Dendritic cell treated with granulocyte-macrophage colony-stimulating factor and Interleukin-4, amounts not matched to agents 40 ng/mL and 50 ng/mL, for 4 days (primary cell): Measurements from ENCODE around the gene ZP2.

Source experiments
- H3K27ac Mint-ChIP-seq: one replicate; pipeline ENCODE4 v1.8.0; 2022; ENCODE audit warnings: mild to moderate bottlenecking, mixed read lengths
- H3K27me3 Mint-ChIP-seq: one replicate; pipeline ENCODE4 v1.8.0; 2022; ENCODE audit warnings: mild to moderate bottlenecking, mixed read lengths
- H3K36me3 Mint-ChIP-seq: one replicate; pipeline ENCODE4 v1.8.0; 2022; ENCODE audit warnings: low read depth, mixed read lengths
- H3K4me1 Mint-ChIP-seq: one replicate; pipeline ENCODE4 v1.8.0; 2022; ENCODE audit warnings: low read depth, mixed read lengths
- H3K4me3 Mint-ChIP-seq: one replicate; pipeline ENCODE4 v1.8.0; 2022; ENCODE audit warnings: mild to moderate bottlenecking, moderate library complexity, mixed read lengths
- H3K9me3 Mint-ChIP-seq: one replicate; pipeline ENCODE4 v1.8.0; 2022; ENCODE audit warnings: mixed read lengths
- intact Hi-C: fragments of 100-400 bp; cut with micrococcal nuclease; formaldehyde crosslinking; loops from one replicate; pipeline ENCODE4 v1.15.0; 2022

Gene ZP2

GRCh38 chr16:21227866-21228265 is 16.5 kb upstream of the ZP2 start:
- intact Hi-C loops: no loop called here
- Mint-ChIP-seq H3K27ac (no peak overlapping the region), H3K36me3 (no peaks in the 10 kb centered on the region), H3K9me3 (no peaks in the 10 kb centered on the region), H3K4me3 (no peak overlapping the region), H3K27me3 (peaks cover 48% of the 10 kb centered on the region), H3K4me1 (peaks cover 11% of the 10 kb centered on the region)

GRCh38 chr16:21226749-21227148 is 15.4 kb upstream of the ZP2 start:
- no peak overlapping the region for H3K4me3 Mint-ChIP-seq

GRCh38 chr16:21224800-21225199 is 13.4 kb upstream of the ZP2 start:
- Mint-ChIP-seq H3K36me3 (no peaks in the 10 kb centered on the region), H3K4me1 (peaks cover 11% of the 10 kb centered on the region), H3K9me3 (no peaks in the 10 kb centered on the region), H3K27ac (no peak overlapping the region), H3K27me3 (peaks cover 64% of the 10 kb centered on the region), H3K4me3 (no peak overlapping the region)
- intact Hi-C loops: no loop called here

More at GRCh38 chr16:21226749-21227148, 15.4 kb upstream of the ZP2 start:
- Mint-ChIP-seq H3K36me3 (no peaks in the 10 kb centered on the region), H3K27ac (no peak overlapping the region), H3K4me1 (peaks cover 11% of the 10 kb centered on the region), H3K27me3 (peaks cover 54% of the 10 kb centered on the region), H3K9me3 (no peaks in the 10 kb centered on the region)
- intact Hi-C loops: no loop called here

GRCh38 chr16:21223787-21224186 is 12.4 kb upstream of the ZP2 start:
- Mint-ChIP-seq H3K9me3 (no peaks in the 10 kb centered on the region), H3K36me3 (no peaks in the 10 kb centered on the region), H3K4me3 (no peak overlapping the region), H3K4me1 (peaks cover 11% of the 10 kb centered on the region), H3K27ac (no peak overlapping the region), H3K27me3 (peaks cover 62% of the 10 kb centered on the region)
- intact Hi-C loops: no loop called here

- Mint-ChIP-seq H3K27ac (no peak overlapping the region), H3K4me1 (peaks cover 11% of the 10 kb centered on the region), H3K9me3 (no peaks in the 10 kb centered on the region), H3K27me3 (peaks cover 54% of the 10 kb centered on the region), H3K4me3 (no peak overlapping the region), H3K36me3 (no peaks in the 10 kb centered on the region)
- intact Hi-C loops: no loop called here
Observed at GRCh38 chr16:21222495-21223337, 11.3 kb upstream of the ZP2 start.

- intact Hi-C loops: no loop called here
- H3K27me3 Mint-ChIP-seq: peaks cover 47% of the 10 kb centered on the region
- H3K4me3 Mint-ChIP-seq: no peak overlapping the region
- no peaks in the 10 kb centered on the region for H3K9me3 Mint-ChIP-seq
- peaks cover 2% of the 10 kb centered on the region for H3K4me1 Mint-ChIP-seq
- no peaks in the 10 kb centered on the region for H3K36me3 Mint-ChIP-seq
- no peak overlapping the region for H3K27ac Mint-ChIP-seq
Observed at GRCh38 chr16:21219551-21219950, 8.2 kb upstream of the ZP2 start.

- Mint-ChIP-seq H3K9me3 (no peaks in the 10 kb centered on the region), H3K4me1 (no peaks in the 10 kb centered on the region), H3K4me3 (no peak overlapping the region), H3K36me3 (no peaks in the 10 kb centered on the region), H3K27ac (no peak overlapping the region), H3K27me3 (peaks cover 43% of the 10 kb centered on the region)
- intact Hi-C loops: no loop called here
Observed at GRCh38 chr16:21218153-21218552, 6.8 kb upstream of the ZP2 start.

GRCh38 chr16:21217121-21217520 is 5.7 kb upstream of the ZP2 start:
- intact Hi-C loops: no loop called here
- H3K4me1 Mint-ChIP-seq: no peaks in the 10 kb centered on the region
- no peaks in the 10 kb centered on the region for H3K9me3 Mint-ChIP-seq
- H3K4me3 Mint-ChIP-seq: no peak overlapping the region
- peaks cover 36% of the 10 kb centered on the region for H3K27me3 Mint-ChIP-seq
- no peak overlapping the region for H3K27ac Mint-ChIP-seq
- no peaks in the 10 kb centered on the region for H3K36me3 Mint-ChIP-seq

GRCh38 chr16:21214086-21214485 is 2.7 kb upstream of the ZP2 start:
- intact Hi-C loops: no loop called here

GRCh38 chr16:21208446-21209230 is 2.7 kb downstream of the ZP2 start:
- Mint-ChIP-seq H3K4me3 (no peak overlapping the region), H3K4me1 (no peaks in the 10 kb centered on the region), H3K36me3 (no peaks in the 10 kb centered on the region), H3K9me3 (no peaks in the 10 kb centered on the region), H3K27me3 (peaks cover 36% of the 10 kb centered on the region), H3K27ac (no peak overlapping the region)
- intact Hi-C loops: no loop called here

More at GRCh38 chr16:21214086-21214485, 2.7 kb upstream of the ZP2 start:
- no peaks in the 10 kb centered on the region for H3K9me3 Mint-ChIP-seq
- H3K4me3 Mint-ChIP-seq: no peak overlapping the region
- no peak overlapping the region for H3K27ac Mint-ChIP-seq
- peaks cover 38% of the 10 kb centered on the region for H3K27me3 Mint-ChIP-seq
- no peaks in the 10 kb centered on the region for H3K36me3 Mint-ChIP-seq
- no peaks in the 10 kb centered on the region for H3K4me1 Mint-ChIP-seq

GRCh38 chr16:21206550-21206949 is 4.8 kb downstream of the ZP2 start:
- H3K36me3 Mint-ChIP-seq: no peaks in the 10 kb centered on the region
- H3K27ac Mint-ChIP-seq: no peak overlapping the region
- H3K27me3 Mint-ChIP-seq: peaks cover 38% of the 10 kb centered on the region
- intact Hi-C loops: no loop called here
- H3K4me1 Mint-ChIP-seq: no peaks in the 10 kb centered on the region
- H3K9me3 Mint-ChIP-seq: no peaks in the 10 kb centered on the region
- H3K4me3 Mint-ChIP-seq: no peak overlapping the region

- no peaks in the 10 kb centered on the region for H3K4me1 Mint-ChIP-seq
- peaks cover 41% of the 10 kb centered on the region for H3K27me3 Mint-ChIP-seq
- no peak overlapping the region for H3K4me3 Mint-ChIP-seq
- no peak overlapping the region for H3K27ac Mint-ChIP-seq
- intact Hi-C loops: no loop called here
- no peaks in the 10 kb centered on the region for H3K36me3 Mint-ChIP-seq
- H3K9me3 Mint-ChIP-seq: no peaks in the 10 kb centered on the region
Observed at GRCh38 chr16:21205303-21205702, 6.1 kb downstream of the ZP2 start.

- H3K27ac Mint-ChIP-seq: no peak overlapping the region
- no peaks in the 10 kb centered on the region for H3K36me3 Mint-ChIP-seq
- peaks cover 41% of the 10 kb centered on the region for H3K27me3 Mint-ChIP-seq
- H3K4me3 Mint-ChIP-seq: no peak overlapping the region
- H3K4me1 Mint-ChIP-seq: no peaks in the 10 kb centered on the region
- H3K9me3 Mint-ChIP-seq: no peaks in the 10 kb centered on the region
- intact Hi-C loops: no loop called here
Observed at GRCh38 chr16:21203155-21203797, 8.1 kb downstream of the ZP2 start.

GRCh38 chr16:21199607-21200218 is 11.7 kb downstream of the ZP2 start:
- H3K4me1 Mint-ChIP-seq: peaks cover 15% of the 10 kb centered on the region
- no peak overlapping the region for H3K27ac Mint-ChIP-seq
- no peaks in the 10 kb centered on the region for H3K9me3 Mint-ChIP-seq
- H3K27me3 Mint-ChIP-seq: peaks cover 37% of the 10 kb centered on the region
- intact Hi-C loops: no loop called here
- no peak overlapping the region for H3K4me3 Mint-ChIP-seq
- H3K36me3 Mint-ChIP-seq: no peaks in the 10 kb centered on the region
